Lower leg skin (tissue), 3 donors: ENCODE data around the gene UBXN7.

Experiments
- CTCF ChIP-seq, 3 donors: fragments of 450-650 bp; IDR thresholded peaks; one replicate each; pipeline ENCODE4 v1.5.1; 2016; ENCODE audit warnings: antibody characterized with exemption in 3 of 3, mild to moderate bottlenecking in 3 of 3, moderate library complexity in 2 of 3
- POLR2A ChIP-seq, 2 donors: fragments of 450-650 bp; IDR thresholded peaks; one replicate each; pipeline ENCODE4 v1.6.1; 2016 to 2017; ENCODE audit warnings: antibody characterized with exemption in 2 of 2, mild to moderate bottlenecking in 1 of 2, moderate library complexity in 1 of 2

- no peak for TF ChIP-seq CTCF (IDR thresholded peaks at IDR 0.05)
- no peak for TF ChIP-seq POLR2A (IDR thresholded peaks at IDR 0.05)
Observed at GRCh38 chr3:196351541-196351940, 80.7 kb downstream of the UBXN7 start.
